IMR-90 (cell line): Measurements from ENCODE around the gene ATG9B. TPM values are rescaled to one million over a fixed set of nuclear protein-coding genes. Genes with fewer than 3 reads are reported as not detected.
A peak's percentile ranks its signal among the peaks of the same experiment; 100 is the strongest.

Experiments used
- ATAC-seq: fragments of 200-7000 bp; cut with Tn5 transposase; 2 replicates; pipeline ENCODE4 v1.9.1; 2020; ENCODE audit warnings: low read depth, mild to moderate bottlenecking, moderate library complexity
- BruUV-seq: library from RNA; stranded (reverse); fragments of 400-500 nt; replicated peaks from 2 replicates; lab custom pipeline; 2021; lab: Mats Ljungman, UMichigan
- CTCF ChIA-PET: fragments of 300-600 bp; formaldehyde crosslinking; extraction: SDS; loops from one replicate; lab custom pipeline; 2021; ENCODE audit warnings: antibody characterized with exemption; lab: Yijun Ruan, JAX
- POLR2A ChIA-PET: fragments of 300-600 bp; sonication (Branson Sonifier 250); formaldehyde crosslinking; loops from one replicate; lab custom pipeline; 2022; ENCODE audit warnings: antibody characterized with exemption; ENCODE audit not compliant: unreplicated experiment; lab: Charles Lee
- DNase-seq: peaks from one replicate; pipeline ENCODE4 v3.0.0; 2013
- H2AFZ ChIP-seq: replicated peaks from 2 replicates; pipeline ENCODE3; 2013; ENCODE audit warnings: low read length, mild to moderate bottlenecking; ENCODE audit not compliant: poor library complexity
- H2AK5ac ChIP-seq: 2 replicates; pipeline ENCODE4 v1.6.1; 2013; ENCODE audit warnings: low read depth, low read length, inconsistent platforms
- H2AK9ac ChIP-seq: replicated peaks from 2 replicates; pipeline ENCODE3; 2013; ENCODE audit warnings: mild to moderate bottlenecking, low read depth, low read length, moderate library complexity; ENCODE audit not compliant: poor library complexity
- H2BK120ac ChIP-seq: 2 replicates; pipeline ENCODE4 v1.6.1; 2013; ENCODE audit warnings: low read depth, low read length, inconsistent platforms
- H2BK15ac ChIP-seq: 3 replicates; pipeline ENCODE4 v1.6.1; 2013; ENCODE audit warnings: low read depth, low read length, inconsistent platforms
- H2BK20ac ChIP-seq: 2 replicates; pipeline ENCODE4 v1.6.1; 2013; ENCODE audit warnings: low read depth, mild to moderate bottlenecking, inconsistent platforms, low read length, moderate library complexity
- H2BK5ac ChIP-seq: 2 replicates; pipeline ENCODE4 v1.6.1; 2013; ENCODE audit warnings: mild to moderate bottlenecking, low read depth, low read length, inconsistent platforms; ENCODE audit not compliant: poor library complexity, severe bottlenecking
- H3K14ac ChIP-seq: replicated peaks from 2 replicates; pipeline ENCODE4 v1.6.1; 2013; ENCODE audit warnings: low read depth, low read length, inconsistent platforms
- H3K18ac ChIP-seq: 2 replicates; pipeline ENCODE4 v1.6.1; 2013; ENCODE audit warnings: low read depth, low read length, control low read depth
- H3K23ac ChIP-seq: 2 replicates; pipeline ENCODE4 v1.6.1; 2013; ENCODE audit warnings: low read depth, low read length, inconsistent platforms
- H3K27ac ChIP-seq: 2 replicates; pipeline ENCODE4 v1.5.1; 2013; ENCODE audit warnings: mild to moderate bottlenecking, control low read depth, low read length; ENCODE audit not compliant: insufficient read depth
- H3K27me3 ChIP-seq: 2 replicates; pipeline ENCODE4 v1.6.1; 2013; ENCODE audit warnings: low read length; ENCODE audit not compliant: control insufficient read depth, insufficient read depth
- H3K36me3 ChIP-seq: 2 replicates; pipeline ENCODE4 v1.6.1; 2013; ENCODE audit warnings: low read length, mixed read lengths; ENCODE audit not compliant: control insufficient read depth, insufficient read depth
- H3K4ac ChIP-seq: 2 replicates; pipeline ENCODE4 v1.6.1; 2013; ENCODE audit warnings: low read depth, low read length, inconsistent platforms
- H3K4me1 ChIP-seq: 2 replicates; pipeline ENCODE4 v1.6.1; 2013; ENCODE audit warnings: low read length, mixed read lengths; ENCODE audit not compliant: control insufficient read depth, insufficient read depth
- H3K4me2 ChIP-seq: 2 replicates; pipeline ENCODE4 v1.6.1; 2013; ENCODE audit warnings: low read depth, mild to moderate bottlenecking, control low read depth, low read length, moderate library complexity
- H3K4me3 ChIP-seq: 2 replicates; pipeline ENCODE4 v1.5.1; 2013; ENCODE audit warnings: low read depth, mild to moderate bottlenecking, control low read depth, low read length, moderate library complexity; ENCODE audit not compliant: insufficient read depth
- H3K56ac ChIP-seq: 2 replicates; pipeline ENCODE4 v1.6.1; 2013; ENCODE audit warnings: low read length, inconsistent platforms; ENCODE audit not compliant: insufficient read depth; ENCODE audit errors: extremely low read depth
- H3K79me1 ChIP-seq, 2 experiments: 2 replicates each; pipeline ENCODE4 v1.6.1; 2013; ENCODE audit warnings: low read length in 2 of 2, inconsistent platforms in 1 of 2, low read depth in 1 of 2
- H3K9ac ChIP-seq: 2 replicates; pipeline ENCODE4 v1.6.1; 2013; ENCODE audit warnings: low read depth, low read length, control low read depth
- H3K9me1 ChIP-seq: 2 replicates; pipeline ENCODE4 v1.6.1; 2013; ENCODE audit warnings: low read length, inconsistent platforms; ENCODE audit not compliant: insufficient read depth
- H3K9me3 ChIP-seq: 2 replicates; pipeline ENCODE4 v1.6.1; 2013; ENCODE audit warnings: low read length; ENCODE audit not compliant: control insufficient read depth, insufficient read depth
- H4K20me1 ChIP-seq: 2 replicates; pipeline ENCODE4 v1.6.1; 2013; ENCODE audit warnings: low read length, inconsistent platforms; ENCODE audit not compliant: insufficient read depth
- H4K5ac ChIP-seq: 2 replicates; pipeline ENCODE4 v1.6.1; 2013; ENCODE audit warnings: mild to moderate bottlenecking, low read depth, low read length, control low read depth
- H4K8ac ChIP-seq, 2 experiments: 2 replicates each; pipeline ENCODE4 v1.6.1; 2013; ENCODE audit warnings: low read depth in 2 of 2, low read length in 2 of 2, control low read depth in 1 of 2, inconsistent platforms in 1 of 2
- H4K91ac ChIP-seq: 2 replicates; pipeline ENCODE4 v1.6.1; 2013; ENCODE audit warnings: low read depth, low read length, inconsistent platforms; ENCODE audit not compliant: insufficient read depth
- BHLHE40 ChIP-seq: fragments of 150-350 bp; IDR thresholded peaks from 2 replicates; pipeline ENCODE4 v1.6.1; 2016; ENCODE audit warnings: mild to moderate bottlenecking, low read depth, low read length
- CEBPB ChIP-seq: IDR thresholded peaks from 2 replicates; pipeline ENCODE4 v1.6.1; 2012; ENCODE audit warnings: low read depth, low read length, improper control_type of control experiment
- CHD1 ChIP-seq: IDR thresholded peaks from 2 replicates; pipeline ENCODE4 v1.6.1; 2012; ENCODE audit warnings: low read depth, low read length, improper control_type of control experiment
- FOS ChIP-seq: fragments of 150-350 bp; IDR thresholded peaks from 2 replicates; pipeline ENCODE4 v1.6.1; 2016; ENCODE audit warnings: low read depth, low read length
- MAFK ChIP-seq: IDR thresholded peaks from 2 replicates; pipeline ENCODE4 v1.6.1; 2012; ENCODE audit warnings: low read depth, low read length, improper control_type of control experiment
- MAZ ChIP-seq: IDR thresholded peaks from 2 replicates; pipeline ENCODE4 v1.6.1; 2012; ENCODE audit warnings: low read depth, mild to moderate bottlenecking, low read length, improper control_type of control experiment, moderate library complexity, borderline replicate concordance
- MXI1 ChIP-seq: IDR thresholded peaks from 2 replicates; pipeline ENCODE4 v1.6.1; 2012; ENCODE audit warnings: low read depth, mild to moderate bottlenecking, low read length, moderate library complexity, borderline replicate concordance
- NFE2L2 ChIP-seq: fragments of 150-350 bp; IDR thresholded peaks from 2 replicates; pipeline ENCODE4 v1.6.1; 2016; ENCODE audit warnings: low read depth, mild to moderate bottlenecking, low read length
- POLR2A ChIP-seq: IDR thresholded peaks from 2 replicates; pipeline ENCODE4 v1.6.1; 2012; ENCODE audit warnings: mild to moderate bottlenecking, low read depth, low read length
- RAD21 ChIP-seq: IDR thresholded peaks from 2 replicates; pipeline ENCODE4 v1.6.1; 2012; ENCODE audit warnings: low read length, improper control_type of control experiment
- RCOR1 ChIP-seq: IDR thresholded peaks from 2 replicates; pipeline ENCODE4 v1.6.1; 2012; ENCODE audit warnings: mild to moderate bottlenecking, low read length, improper control_type of control experiment; ENCODE audit not compliant: insufficient replicate concordance
- RFX5 ChIP-seq: IDR thresholded peaks from 2 replicates; pipeline ENCODE4 v1.8.0; 2012; ENCODE audit warnings: low read depth, mild to moderate bottlenecking, low read length, moderate library complexity
- SMC3 ChIP-seq: fragments of 150-350 bp; IDR thresholded peaks from 2 replicates; pipeline ENCODE4 v1.6.1; 2016; ENCODE audit warnings: low read depth, mild to moderate bottlenecking, antibody characterized with exemption, low read length, moderate library complexity
- WGBS, 2 experiments: methylation state at CpG; one replicate each; pipeline versions ENCODE4 v1.1.5 to v1.1.7; 2013; ENCODE audit warnings: missing lambda C conversion rate in 2 of 2; ENCODE audit not compliant: insufficient read length in 1 of 2; ENCODE audit errors: extremely low coverage in 2 of 2; 5-methylcytosine and 5-hydroxymethylcytosine counted together
- dilution Hi-C: fragments of 300-500 bp; cut with HindIII; formaldehyde crosslinking; loops from one replicate; pipeline ENCODE4 v1.14.3; 2018; ENCODE audit warnings: low sequenced_read_pairs; ENCODE audit not compliant: unreplicated experiment
- in situ Hi-C: fragments of 300-500 bp; cut with MboI; formaldehyde crosslinking; loops from 3 replicates; pipeline ENCODE4 v1.14.3; 2019; ENCODE audit warnings: low sequenced_read_pairs, inconsistent platforms, mixed read lengths
- intact Hi-C: fragments of 100-400 bp; cut with micrococcal nuclease; formaldehyde crosslinking; loops from 2 replicates; pipeline ENCODE4 v1.10.0; 2022
- polyA plus RNA-seq, 3 experiments: library from polyadenylated mRNA; depleted of rRNA; stranded (reverse); fragments of >200 nt; gene quantifications; 2 replicates each; pipeline ENCODE4 v1.2.3, GENCODE V29; 2012; ENCODE audit warnings: low replicate concordance in 1 of 3
- total RNA-seq: library from RNA; depleted of rRNA; stranded (reverse); fragments of >200 nt; gene quantifications from 2 replicates; pipeline ENCODE4 v1.2.3, GENCODE V29; 2012
- TF ChIP-seq, protein P1 (sequence below): conservative IDR thresholded peaks from 2 replicates; pipeline ENCODE4 v1.5.1; 2012; ENCODE audit warnings: mild to moderate bottlenecking, low read depth, low read length, improper control_type of control experiment
- TF ChIP-seq, protein P2 (sequence below): fragments of 150-350 bp; IDR thresholded peaks from 2 replicates; pipeline ENCODE4 v1.6.1; 2017; ENCODE audit warnings: mild to moderate bottlenecking, antibody characterized with exemption, low read length, low read depth
- TF ChIP-seq, protein P3 (sequence below): fragments of 150-350 bp; IDR thresholded peaks from 2 replicates; pipeline ENCODE4 v1.6.1; 2016; ENCODE audit warnings: low read depth, mild to moderate bottlenecking, low read length, moderate library complexity, borderline replicate concordance

ATG9B gene
- total and polyA plus RNA-seq, 2 of the 4 experiments (the other 2 are of a cell fraction), result 0.18 to 0.91 TPM

DNA sequence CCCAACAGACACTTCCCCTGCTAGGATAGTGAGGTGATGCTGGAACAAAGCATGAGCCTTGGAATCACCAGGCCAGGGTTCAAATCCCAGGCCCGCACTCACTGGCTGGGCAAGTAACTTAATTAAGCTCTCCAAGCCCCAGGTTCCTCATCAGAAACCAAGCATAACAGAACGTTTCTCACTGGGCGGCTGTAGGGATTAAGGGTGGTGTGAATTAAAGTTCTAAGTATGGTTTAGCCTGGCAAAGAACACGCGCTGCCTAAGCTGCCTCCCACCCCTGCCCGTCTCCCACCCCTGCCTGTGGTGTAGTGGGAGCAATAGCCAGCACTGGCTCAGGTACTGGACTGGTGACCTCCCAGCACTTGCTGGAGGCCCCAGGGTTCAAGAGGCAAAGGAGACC, 40.7 kb upstream of the ATG9B start:
- no peak overlapping the region for H2BK120ac ChIP-seq
- no peak overlapping the region for H3K4ac ChIP-seq
- H3K27me3 ChIP-seq, result no peaks in the 10 kb centered on the region
- no peak overlapping the region for H3K9ac ChIP-seq
- no peak overlapping the region for H4K5ac ChIP-seq
- peak overlapping the region; percentile 33 for H2AFZ ChIP-seq
- in situ Hi-C loops, result no loop called here
- dilution Hi-C loops, result no loop called here
- no peak overlapping the region for H3K4me3 ChIP-seq
- intact Hi-C loops, result no loop called here
- no TSS peak for BruUV-seq
- no peak overlapping the region for H2BK20ac ChIP-seq
- 100% methylated on average over 1 of the region's 6 CpGs; no CpG with 5 or more reads in 1 of the 2 experiments for WGBS, 2 experiments
- H3K18ac ChIP-seq, result no peak overlapping the region
- DNase-seq (no peak), ATAC-seq (no peak)
- peaks cover 33% of the 10 kb centered on the region for H3K4me1 ChIP-seq
- H3K4me2 ChIP-seq, result no peak overlapping the region
- CTCF ChIA-PET, result no interaction called here
- no peaks in the 10 kb centered on the region for H3K9me3 ChIP-seq
- H2AK9ac ChIP-seq, result no peak overlapping the region
- H4K8ac ChIP-seq, result no peak overlapping the region
- POLR2A ChIA-PET, result no interaction called here
- H2AK5ac ChIP-seq, result no peak overlapping the region
- no peak overlapping the region for H3K14ac ChIP-seq
- TF ChIP-seq, protein P1, sequence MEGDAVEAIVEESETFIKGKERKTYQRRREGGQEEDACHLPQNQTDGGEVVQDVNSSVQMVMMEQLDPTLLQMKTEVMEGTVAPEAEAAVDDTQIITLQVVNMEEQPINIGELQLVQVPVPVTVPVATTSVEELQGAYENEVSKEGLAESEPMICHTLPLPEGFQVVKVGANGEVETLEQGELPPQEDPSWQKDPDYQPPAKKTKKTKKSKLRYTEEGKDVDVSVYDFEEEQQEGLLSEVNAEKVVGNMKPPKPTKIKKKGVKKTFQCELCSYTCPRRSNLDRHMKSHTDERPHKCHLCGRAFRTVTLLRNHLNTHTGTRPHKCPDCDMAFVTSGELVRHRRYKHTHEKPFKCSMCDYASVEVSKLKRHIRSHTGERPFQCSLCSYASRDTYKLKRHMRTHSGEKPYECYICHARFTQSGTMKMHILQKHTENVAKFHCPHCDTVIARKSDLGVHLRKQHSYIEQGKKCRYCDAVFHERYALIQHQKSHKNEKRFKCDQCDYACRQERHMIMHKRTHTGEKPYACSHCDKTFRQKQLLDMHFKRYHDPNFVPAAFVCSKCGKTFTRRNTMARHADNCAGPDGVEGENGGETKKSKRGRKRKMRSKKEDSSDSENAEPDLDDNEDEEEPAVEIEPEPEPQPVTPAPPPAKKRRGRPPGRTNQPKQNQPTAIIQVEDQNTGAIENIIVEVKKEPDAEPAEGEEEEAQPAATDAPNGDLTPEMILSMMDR, result no peak
- TF ChIP-seq CHD1 (no peak), CEBPB (no peak), SMC3 (no peak), BHLHE40 (no peak), MXI1 (no peak), POLR2A (no peak), FOS (no peak), RAD21 (no peak), NFE2L2 (no peak), RFX5 (no peak), MAZ (no peak), MAFK (no peak), RCOR1 (no peak)
- TF ChIP-seq, protein P2, sequence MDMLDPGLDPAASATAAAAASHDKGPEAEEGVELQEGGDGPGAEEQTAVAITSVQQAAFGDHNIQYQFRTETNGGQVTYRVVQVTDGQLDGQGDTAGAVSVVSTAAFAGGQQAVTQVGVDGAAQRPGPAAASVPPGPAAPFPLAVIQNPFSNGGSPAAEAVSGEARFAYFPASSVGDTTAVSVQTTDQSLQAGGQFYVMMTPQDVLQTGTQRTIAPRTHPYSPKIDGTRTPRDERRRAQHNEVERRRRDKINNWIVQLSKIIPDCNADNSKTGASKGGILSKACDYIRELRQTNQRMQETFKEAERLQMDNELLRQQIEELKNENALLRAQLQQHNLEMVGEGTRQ, result no peak
- TF ChIP-seq, protein P3, sequence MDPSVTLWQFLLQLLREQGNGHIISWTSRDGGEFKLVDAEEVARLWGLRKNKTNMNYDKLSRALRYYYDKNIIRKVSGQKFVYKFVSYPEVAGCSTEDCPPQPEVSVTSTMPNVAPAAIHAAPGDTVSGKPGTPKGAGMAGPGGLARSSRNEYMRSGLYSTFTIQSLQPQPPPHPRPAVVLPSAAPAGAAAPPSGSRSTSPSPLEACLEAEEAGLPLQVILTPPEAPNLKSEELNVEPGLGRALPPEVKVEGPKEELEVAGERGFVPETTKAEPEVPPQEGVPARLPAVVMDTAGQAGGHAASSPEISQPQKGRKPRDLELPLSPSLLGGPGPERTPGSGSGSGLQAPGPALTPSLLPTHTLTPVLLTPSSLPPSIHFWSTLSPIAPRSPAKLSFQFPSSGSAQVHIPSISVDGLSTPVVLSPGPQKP, result no peak
- peaks cover 32% of the 10 kb centered on the region for H4K20me1 ChIP-seq
- peaks cover 24 to 62% of the 10 kb centered on the region in 2 experiments for H3K79me1 ChIP-seq
- H4K91ac ChIP-seq, result no peak overlapping the region
- no peak overlapping the region for H3K56ac ChIP-seq
- H3K23ac ChIP-seq, result no peak overlapping the region
- no peak overlapping the region for H2BK5ac ChIP-seq
- peaks cover 8% of the 10 kb centered on the region; the same call in 1 of the 2 replicates for H3K9me1 ChIP-seq
- no peak overlapping the region for H3K27ac ChIP-seq
- H2BK15ac ChIP-seq, result no peak overlapping the region
- peaks cover 50% of the 10 kb centered on the region for H3K36me3 ChIP-seq
